GM12875 (cell line): Measurements from ENCODE around the gene HDHD5.

Experiments used
- H3K4me3 ChIP-seq: one replicate; pipeline ENCODE4 v1.5.1; 2011; ENCODE audit warnings: low read depth, low read length, control low read depth
- TF ChIP-seq, protein P1 (sequence below): IDR thresholded peaks from 2 replicates; pipeline ENCODE4 v1.5.1; 2011; ENCODE audit warnings: low read depth, mild to moderate bottlenecking, control low read depth, inconsistent platforms, low read length, moderate library complexity, borderline replicate concordance; ENCODE audit not compliant: insufficient read depth

Gene HDHD5

DNA sequence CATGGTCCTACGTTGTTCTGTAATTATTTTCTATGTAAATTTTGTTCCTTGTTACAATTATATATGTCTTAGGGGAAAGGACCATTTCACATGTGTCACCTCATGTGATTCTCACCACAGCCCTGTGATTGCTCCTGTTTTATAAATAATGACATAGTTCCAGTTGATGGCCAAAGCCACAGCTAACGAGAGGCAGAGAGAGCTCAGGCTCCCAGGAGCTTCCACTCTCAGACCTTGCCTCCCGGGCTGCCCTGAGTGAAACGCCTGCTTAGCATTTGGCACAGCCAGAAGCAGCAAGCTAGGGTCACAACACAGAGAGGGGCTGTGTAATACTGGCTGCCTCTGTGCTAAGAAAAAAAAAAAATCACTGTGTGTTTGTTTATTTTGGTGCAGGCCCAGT is 43.8 kb downstream of the HDHD5 start:
- TF ChIP-seq, protein P1, sequence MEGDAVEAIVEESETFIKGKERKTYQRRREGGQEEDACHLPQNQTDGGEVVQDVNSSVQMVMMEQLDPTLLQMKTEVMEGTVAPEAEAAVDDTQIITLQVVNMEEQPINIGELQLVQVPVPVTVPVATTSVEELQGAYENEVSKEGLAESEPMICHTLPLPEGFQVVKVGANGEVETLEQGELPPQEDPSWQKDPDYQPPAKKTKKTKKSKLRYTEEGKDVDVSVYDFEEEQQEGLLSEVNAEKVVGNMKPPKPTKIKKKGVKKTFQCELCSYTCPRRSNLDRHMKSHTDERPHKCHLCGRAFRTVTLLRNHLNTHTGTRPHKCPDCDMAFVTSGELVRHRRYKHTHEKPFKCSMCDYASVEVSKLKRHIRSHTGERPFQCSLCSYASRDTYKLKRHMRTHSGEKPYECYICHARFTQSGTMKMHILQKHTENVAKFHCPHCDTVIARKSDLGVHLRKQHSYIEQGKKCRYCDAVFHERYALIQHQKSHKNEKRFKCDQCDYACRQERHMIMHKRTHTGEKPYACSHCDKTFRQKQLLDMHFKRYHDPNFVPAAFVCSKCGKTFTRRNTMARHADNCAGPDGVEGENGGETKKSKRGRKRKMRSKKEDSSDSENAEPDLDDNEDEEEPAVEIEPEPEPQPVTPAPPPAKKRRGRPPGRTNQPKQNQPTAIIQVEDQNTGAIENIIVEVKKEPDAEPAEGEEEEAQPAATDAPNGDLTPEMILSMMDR = no peak
- no peak overlapping the region for H3K4me3 ChIP-seq

DNA sequence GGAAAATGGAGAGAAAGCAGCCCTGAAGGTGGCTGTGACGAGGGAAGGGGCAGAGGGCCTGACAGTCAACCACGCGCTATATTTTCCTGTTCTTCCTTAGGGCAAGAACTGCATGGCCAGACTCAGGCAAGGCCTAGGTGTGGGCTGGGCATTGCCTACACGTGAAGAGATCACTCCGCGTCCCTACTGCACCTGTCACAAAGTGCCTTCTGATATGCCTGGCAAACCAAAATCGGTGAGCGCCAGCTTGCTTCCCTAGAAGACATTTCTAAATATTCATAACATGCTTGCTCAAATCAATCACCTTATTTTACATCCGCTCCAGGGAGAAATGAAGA is 44.2 kb downstream of the HDHD5 start:
- H3K4me3 ChIP-seq = no peak overlapping the region
- TF ChIP-seq, protein P1 = no peak

DNA sequence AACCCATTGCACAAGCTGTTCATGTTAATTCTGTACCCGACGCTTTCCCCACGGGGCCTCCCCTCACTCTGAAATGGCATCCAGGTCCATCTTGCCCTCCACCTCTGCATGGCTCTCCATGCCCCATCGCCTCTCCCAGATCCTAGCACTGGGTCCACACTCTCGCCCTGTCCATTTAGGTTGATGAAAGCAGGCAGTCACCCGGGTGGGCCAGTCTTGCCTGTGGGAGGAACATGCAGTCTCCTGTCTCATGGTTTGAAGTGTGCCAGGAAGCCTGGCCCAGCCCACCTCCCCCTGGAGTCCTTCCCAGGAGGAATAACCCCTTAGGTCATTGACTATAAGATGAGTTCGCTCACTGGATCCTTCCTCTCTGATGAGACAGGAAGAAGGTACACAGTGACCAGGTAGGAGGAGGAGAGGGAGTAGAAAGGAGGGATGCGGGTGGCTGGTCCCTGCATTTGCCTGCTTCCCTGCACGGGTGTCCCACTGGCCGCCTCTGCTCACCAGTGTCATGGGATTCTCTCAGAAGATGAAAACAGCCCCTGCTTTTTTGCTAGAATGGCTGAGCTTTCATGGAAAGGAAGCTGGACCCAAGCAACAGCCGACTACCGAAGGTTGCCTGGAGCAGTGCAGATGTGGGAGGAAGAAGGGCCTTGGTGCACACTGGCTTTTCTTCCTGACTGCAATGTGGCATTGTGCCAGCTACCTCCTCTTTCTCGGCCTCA is 44.7 kb downstream of the HDHD5 start:
- no peak overlapping the region for H3K4me3 ChIP-seq

DNA sequence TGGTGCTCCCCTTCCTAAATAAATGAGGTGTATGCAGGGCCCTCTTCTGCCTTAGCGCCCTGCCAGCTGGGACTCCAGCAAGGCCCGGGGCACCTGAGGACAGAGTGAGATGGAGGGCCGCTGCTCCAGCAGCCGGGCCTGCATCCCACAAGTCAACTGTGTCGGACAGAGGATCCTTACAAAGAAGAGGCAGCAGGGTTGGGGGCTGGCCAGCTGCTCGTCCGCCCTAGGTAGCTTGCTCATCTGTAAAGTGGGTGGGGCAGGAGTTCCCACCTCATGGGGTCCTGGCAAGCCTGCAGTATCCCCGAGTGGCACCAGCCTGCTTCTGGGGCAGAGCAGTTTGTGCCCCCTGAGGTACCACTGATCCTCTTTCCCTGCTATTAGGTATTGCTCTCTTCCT is 45.5 kb downstream of the HDHD5 start:
- H3K4me3 ChIP-seq = no peak overlapping the region
- TF ChIP-seq, protein P1 = no peak

More for the DNA sequence above, 44.7 kb downstream of the HDHD5 start:
- TF ChIP-seq, protein P1 = no peak

DNA sequence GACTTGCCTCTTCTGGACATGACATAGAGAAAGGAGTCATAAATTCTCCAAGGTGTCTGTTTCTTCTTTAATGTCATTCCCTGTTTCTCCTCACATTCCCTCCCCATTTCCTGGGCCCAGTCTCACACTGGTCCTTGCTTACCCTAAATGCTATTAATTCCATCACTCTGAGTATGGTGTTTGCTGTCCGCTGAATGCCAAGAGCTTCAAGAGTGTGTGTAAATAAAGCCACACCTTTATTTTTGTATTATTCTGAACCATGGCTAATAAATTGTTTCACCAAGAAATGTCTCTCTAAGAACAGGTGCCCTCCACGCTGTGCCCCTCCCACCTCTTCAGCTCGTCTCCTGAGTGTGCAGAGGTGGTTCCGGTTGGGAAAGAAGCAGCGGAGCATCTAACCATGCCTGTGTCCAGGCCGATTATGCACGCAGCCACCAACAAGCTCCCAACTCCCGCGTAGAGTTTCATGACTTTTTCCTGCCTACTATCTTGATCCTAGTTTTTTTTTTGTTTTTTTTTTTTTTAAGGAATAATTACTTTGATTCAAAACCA is 46.5 kb downstream of the HDHD5 start:
- no peak overlapping the region for H3K4me3 ChIP-seq
- TF ChIP-seq, protein P1 = no peak

DNA sequence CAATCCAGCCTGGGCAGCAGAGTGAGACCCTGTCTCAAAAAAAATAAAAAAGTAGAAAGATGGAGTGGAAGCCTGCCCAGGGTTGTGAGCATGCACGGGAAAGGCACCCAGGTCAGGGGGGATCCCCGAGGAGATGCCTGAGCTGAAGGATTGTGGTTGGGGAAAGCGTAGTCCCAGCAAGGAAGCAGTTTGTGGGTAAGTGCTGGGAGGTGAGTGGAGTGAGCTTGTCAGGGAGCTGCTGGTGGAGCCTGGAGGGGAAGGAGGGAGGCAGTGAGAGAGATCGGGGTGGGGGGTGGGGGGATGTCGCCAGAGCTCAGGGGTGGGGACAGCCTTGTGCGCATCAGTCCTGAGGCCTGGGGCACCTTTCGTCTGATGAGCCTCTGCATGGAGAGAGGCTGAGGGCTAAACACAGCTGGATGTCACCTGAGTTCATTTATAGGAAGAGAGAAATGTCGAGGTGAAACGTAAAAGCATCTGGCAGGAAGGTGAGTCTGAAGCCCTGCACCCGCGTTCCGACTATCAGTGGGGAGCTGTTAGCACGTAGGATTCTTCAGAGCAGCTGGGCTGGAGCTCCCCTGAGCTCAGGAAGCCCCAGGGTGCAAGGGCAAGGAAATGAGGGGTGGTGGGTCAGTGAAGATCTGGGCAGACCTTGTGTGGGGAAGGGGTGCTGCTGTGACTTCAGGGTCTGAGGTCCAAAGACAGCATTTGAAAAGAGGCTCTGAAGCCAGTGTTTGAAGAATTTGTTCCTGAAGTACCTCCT is 48.1 kb downstream of the HDHD5 start:
- TF ChIP-seq, protein P1 = no peak
- H3K4me3 ChIP-seq = no peak overlapping the region
